Measurements from ENCODE around the gene GOLGB1. TPM values are rescaled to one million over a fixed set of nuclear protein-coding genes. Genes with fewer than 3 reads are reported as not detected.

GOLGB1 gene
- total RNA-seq, 1 experiment from 2014 or later, result 31.4 TPM

GRCh38 chr3:121735047-121735696 lies 14.4 kb downstream of the GOLGB1 start:
- peaks cover 3% of the 10 kb centered on the region for H3K79me1 ChIP-seq (ENCODE audit: insufficient read depth, low read depth, low read length, poor library complexity, severe bottlenecking)
- no peak overlapping the region for H2BK15ac ChIP-seq (ENCODE audit: low read depth, low read length)
- H3K36me3 Mint-ChIP-seq (ENCODE audit: insufficient read depth in 1 of 3, low read depth in 3 of 3), result no peaks in the 10 kb centered on the region; a peak in 1 of 7 replicates
- H2AFZ ChIP-seq (ENCODE audit: low read length), result no peak overlapping the region
- no peak overlapping the region for H3T11ph ChIP-seq (ENCODE audit: low read length)
- no peaks in the 10 kb centered on the region for H3K27me3 ChIP-seq (ENCODE audit: insufficient read depth, low read length)
- H3K14ac ChIP-seq (ENCODE audit: insufficient read depth, low read length), result no peak overlapping the region
- H3K4me1 ChIP-seq (ENCODE audit: insufficient read depth, low read length), result no peaks in the 10 kb centered on the region
- H3K27ac ChIP-seq (ENCODE audit: insufficient read length, low read depth, low read length), result no peak overlapping the region
- no peak for TF ChIP-seq CTCF (conservative IDR thresholded peaks at IDR 0.05)
- H4K20me1 ChIP-seq (ENCODE audit: control insufficient read depth, insufficient read depth, insufficient read length), result no peaks in the 10 kb centered on the region
- H2BK120ac ChIP-seq (ENCODE audit: low read depth, low read length, poor library complexity, severe bottlenecking), result no peak overlapping the region
- H2AK5ac ChIP-seq (ENCODE audit: insufficient read length, low read length), result no peak overlapping the region
- H3K18ac ChIP-seq (ENCODE audit: insufficient read length, low read depth, low read length), result no peak overlapping the region
- H2BK20ac ChIP-seq (ENCODE audit: low read depth, low read length, poor library complexity, severe bottlenecking), result no peak overlapping the region
- no peak overlapping the region for H3K56ac ChIP-seq (ENCODE audit: insufficient read length, low read depth, low read length)
- no peak overlapping the region for H2BK5ac ChIP-seq (ENCODE audit: insufficient read length, low read length)
- H4K91ac ChIP-seq (ENCODE audit: insufficient read length, low read depth, low read length), result no peak overlapping the region
- H3K4me3 Mint-ChIP-seq, result no peak overlapping the region
- H3K4me1 Mint-ChIP-seq, result peaks cover 20 to 33% of the 10 kb centered on the region in 2 experiments
- H3K79me2 ChIP-seq (ENCODE audit: insufficient read depth, low read length), result no peaks in the 10 kb centered on the region; the same call in 1 of the 2 replicates
- no peak overlapping the region for H4K5ac ChIP-seq (ENCODE audit: insufficient read length, low read depth, low read length)
- no peak overlapping the region; a peak in 1 of 7 replicates for H3K27ac Mint-ChIP-seq
- no peaks in the 10 kb centered on the region for H3K27me3 Mint-ChIP-seq (ENCODE audit: low read depth)
- no peak overlapping the region for H2BK12ac ChIP-seq (ENCODE audit: insufficient read length, low read depth, low read length)
- H3K9me3 Mint-ChIP-seq, result no peaks in the 10 kb centered on the region
- H3K23me2 ChIP-seq (ENCODE audit: insufficient read length, low read depth, low read length, poor library complexity, severe bottlenecking), result no peaks in the 10 kb centered on the region
- DNase-seq, result no peak
- H3K4me2 ChIP-seq (ENCODE audit: insufficient read depth, insufficient read length, low read length), result no peak overlapping the region
- no peak overlapping the region for H4K8ac ChIP-seq (replicated peaks; ENCODE audit: insufficient read length, low read depth, low read length)
- H3K9me3 ChIP-seq (ENCODE audit: control insufficient read depth, low read depth, low read length), result no peaks in the 10 kb centered on the region
- H3K9ac ChIP-seq (ENCODE audit: extremely low read depth, insufficient read length, low read length), result no peak overlapping the region
- no peak overlapping the region for H3K23ac ChIP-seq (ENCODE audit: insufficient read length, low read depth, low read length)
- no peak overlapping the region for H3K4ac ChIP-seq (ENCODE audit: low read depth, low read length)
